DMS153 treated with DMSO at 0.1 percent for 48 hours (cell line): ENCODE measurements around the gene MMP24OS.

Experiments
- DNase-seq: peaks from one replicate; lab custom pipeline; 2025; ENCODE audit not compliant: unreplicated experiment; lab: John Stamatoyannopoulos, UW

MMP24OS gene

DNA sequence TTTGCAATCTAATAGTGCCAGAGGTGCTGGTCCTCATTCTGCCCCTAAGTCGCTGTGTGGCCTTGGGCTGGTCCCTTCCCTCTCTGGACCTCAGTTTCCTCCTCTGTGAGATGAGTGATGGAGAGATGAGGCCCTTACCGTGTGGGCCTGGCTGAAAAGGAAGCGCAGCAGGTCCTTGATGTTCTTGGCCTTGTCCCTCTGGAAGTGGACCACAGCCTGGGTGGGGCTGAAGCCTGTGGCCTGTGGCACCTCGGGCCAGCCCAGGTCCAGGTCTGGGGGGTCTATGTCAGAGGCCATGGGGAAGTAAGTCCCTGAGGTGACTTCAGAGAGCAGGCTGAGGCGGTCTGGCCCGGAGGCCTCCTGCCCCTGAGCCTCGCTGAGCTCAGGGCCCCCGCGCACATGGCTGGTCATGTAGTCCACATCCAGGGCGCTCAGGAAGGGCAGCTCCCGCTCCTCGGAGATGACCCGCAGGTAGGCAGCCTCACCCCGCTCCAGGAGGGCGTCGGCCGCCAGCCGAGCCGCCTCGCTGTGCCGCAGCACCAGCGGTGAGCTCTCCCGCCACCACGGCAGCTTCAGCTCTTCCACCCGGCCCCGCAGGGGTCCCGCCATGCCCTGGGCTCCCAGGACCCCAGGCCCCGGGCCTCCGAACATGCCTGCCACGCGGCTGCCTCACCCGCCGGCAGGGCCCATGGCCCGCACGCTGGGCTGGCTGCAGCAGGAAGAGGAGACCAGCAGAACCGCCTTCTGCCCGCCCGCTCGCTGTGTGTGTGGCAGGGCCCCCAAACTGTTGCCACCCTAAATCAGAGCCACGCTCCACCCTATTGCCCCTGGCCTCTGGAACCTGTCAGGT, 14.0 kb upstream of the MMP24OS start, which contains the start of gene FAM83C:
Gene FAM83C, minus strand, starts transcription at position 772 of the 850 bp plus-strand sequence. Its CDS starts 121 bp downstream, at position 651.
- no peak for DNase-seq

DNA sequence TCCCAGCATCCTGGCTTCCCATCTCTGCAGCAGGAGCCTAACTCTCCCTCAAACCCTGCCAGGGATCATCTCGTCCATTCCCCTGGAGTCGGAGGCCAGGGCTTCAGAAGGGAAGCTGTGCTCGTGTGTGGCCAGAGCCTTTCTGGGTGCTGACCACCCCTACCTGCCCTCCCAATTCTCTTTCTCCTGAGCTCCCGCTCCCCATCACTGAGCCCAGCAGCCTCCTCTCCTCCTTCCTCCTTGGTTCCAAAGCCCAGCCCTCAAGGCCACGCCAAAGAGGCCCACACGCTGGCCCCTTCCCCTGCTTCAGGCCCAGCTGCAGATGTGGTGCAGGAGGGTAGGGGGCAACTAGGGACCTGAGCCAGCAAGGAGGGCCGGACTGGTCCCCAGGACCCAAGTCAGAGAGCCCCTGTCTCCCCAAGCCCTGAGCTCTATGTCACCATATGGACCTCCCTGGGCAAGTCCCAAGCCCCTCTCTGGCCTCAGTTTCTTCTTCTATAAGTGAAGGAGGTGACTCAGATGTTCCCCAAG, 13.0 kb upstream of the MMP24OS start:
- DNase-seq = no peak

DNA sequence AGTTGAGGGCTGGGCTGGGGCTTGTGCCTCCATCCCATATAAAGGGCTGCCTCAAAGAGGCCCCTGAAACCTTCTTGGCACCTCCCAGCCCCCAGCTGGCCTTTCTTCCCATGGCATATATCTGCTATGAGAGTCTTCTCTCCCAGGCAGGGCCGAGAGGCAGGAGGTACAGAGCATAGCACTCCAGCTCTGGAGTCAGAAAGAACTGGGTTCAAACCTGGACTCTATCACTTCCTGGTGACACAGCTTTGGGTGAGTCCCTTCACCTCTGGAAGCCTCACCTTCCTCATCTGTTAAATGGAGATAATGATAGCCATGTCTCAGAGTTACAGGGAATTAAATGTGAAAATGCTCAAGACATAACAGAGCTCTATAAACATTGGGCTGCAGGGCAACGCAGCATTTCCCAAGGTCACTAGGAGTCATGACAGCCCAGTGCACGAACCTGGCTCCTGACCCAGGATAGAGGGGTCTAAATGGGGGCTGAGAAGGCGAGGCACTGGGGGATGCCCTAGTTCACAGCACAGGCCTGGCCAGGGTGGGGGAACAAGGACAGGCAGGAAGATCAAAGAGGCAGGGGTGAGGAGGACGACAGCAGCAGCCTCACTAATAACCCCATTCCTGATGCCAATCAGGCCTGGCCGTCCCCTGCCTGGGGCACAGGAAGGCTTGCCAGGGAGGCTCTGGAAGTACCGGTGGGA, 12.4 kb upstream of the MMP24OS start:
- DNase-seq = no peak

DNA sequence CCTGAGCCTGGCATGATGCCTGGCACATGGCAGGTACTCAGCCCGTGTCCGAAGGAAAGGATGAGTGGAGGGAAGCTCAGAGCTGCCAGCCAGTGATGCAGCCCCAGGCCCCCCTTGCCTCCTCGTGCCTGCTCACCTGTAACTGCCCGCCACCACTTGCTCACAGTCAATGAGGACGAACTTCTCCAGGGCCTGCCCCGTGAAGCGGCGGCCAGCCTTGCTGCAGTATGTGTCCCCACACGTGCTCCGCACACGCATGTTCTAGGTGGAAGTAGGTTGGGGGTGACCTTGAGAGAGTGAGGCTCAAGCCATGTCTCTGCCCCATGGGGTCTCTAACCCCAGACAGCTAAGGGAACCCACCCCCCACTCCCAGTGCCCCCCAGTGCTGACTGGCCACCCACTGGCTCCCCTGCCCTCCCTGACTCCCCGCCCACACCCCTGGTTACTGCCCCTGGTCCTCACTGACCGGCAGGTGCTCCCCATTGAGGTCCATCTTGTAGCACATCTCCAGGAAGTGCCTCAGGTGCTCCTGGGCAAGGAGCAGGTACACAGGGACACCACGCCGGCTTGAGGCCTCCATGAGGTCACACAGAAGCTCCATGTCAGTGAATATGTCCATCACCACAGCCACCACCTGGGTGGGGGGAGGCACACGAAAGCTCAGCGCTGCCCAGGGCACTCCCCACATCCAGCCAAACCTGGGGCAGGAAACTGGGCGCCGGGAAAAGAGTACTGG, 10.6 kb upstream of the MMP24OS start:
- no peak for DNase-seq

DNA sequence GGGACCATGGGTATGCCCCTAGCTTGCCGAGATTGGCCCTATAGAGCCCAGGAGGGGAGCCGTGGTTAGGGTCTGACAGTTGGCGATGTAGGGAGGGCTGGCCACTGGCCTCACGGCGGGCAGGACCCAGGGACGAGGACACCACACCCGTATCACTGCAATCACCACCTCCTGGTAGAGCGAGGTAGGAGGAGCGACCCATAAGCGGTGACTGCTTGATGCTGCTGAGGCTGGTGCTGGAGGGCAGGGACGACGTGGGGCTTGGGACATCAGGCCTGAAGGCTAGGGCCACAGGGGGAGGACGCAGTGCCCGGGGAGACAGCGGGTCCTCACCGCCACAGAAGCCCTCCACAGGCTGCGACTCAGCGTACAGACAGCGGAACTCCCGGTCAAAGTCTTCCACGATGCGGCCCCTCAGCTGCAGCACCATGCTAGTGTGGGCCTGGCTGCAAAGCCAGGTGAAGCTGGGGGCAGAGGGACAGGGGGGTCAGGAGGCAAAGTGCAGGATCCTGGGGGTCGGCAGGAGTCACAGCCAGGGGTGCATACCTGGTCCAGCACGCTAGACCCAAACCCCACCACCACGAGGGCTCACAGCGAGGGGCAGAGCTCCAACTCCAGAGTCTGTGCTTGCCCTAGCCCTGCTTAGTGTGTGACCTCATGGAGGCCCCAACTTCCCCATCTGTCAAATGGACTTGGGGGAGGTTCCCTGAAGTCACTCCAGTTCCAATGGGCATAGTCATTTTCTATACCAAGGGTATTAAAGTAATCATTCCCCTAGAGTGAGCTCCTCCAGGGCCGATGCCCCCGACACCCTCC, 9.8 kb upstream of the MMP24OS start:
- no peak for DNase-seq

DNA sequence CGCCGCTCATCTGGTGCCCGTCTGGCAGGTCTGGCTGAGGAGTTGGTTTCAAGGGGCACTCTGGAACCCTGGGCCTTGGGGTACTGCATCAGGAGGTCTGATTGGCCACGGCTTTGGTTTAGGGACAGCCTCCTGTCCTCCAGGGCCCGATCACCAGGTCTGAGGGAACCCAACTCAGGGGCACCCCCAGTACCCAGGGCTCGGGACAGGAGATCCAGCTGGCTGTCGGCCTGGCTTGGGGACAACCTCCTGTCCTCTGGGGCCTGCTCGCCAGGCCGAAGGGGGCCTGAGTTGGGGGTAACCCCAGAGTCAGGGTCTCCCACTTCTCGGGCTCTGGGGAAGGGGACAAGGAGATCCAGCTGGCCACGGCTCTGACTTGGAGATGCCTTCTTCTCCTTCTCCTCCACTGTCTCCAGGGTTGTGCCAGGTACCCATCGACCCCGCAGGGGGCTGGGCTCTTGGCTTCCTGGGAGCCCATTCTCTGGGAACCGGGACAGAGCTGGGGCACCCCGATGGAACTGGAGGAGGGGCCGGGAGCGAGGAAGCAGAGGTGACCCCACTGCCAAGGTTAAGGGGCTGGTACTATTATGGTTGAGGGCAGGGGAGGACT, 9.1 kb upstream of the MMP24OS start:
- DNase-seq = no peak

DNA sequence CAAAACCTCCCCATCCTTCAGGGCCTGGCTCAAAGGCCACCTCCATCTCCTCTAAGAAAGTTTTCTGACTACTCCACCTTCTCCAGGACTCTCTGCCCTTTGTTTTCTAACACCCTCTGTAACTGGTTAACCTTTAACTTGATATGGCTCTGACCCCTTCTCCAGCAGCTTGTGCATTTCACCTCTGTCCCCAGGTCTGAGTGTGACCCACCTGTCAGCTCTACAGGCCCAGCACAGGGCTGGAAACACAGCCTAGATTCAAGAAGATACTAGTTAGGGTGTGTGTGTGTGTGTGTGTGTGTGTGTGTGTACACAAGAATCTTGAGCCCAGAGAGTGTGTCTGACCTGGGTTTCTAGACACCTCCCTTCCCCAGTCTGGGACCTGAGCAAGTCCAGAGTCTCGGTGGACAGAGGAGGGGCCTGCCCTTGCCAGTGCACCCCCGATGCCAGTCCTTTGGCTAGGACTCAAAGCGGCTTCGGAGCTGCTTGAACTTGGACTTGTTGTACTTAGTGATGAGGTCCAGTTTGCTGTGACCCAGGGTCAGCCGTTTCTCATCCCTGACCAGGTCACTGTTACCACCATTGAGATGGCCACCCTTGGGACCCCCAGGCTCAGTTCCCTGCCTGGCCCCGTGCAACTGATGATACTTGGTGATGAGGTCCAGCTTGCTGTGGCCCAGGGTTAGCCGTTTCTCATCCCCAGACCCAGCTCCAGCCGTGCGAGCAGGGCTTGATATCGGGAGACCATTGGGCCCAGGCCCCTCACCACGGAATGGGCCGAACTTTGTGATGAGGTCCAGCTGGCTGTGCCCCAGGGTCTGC, 8.4 kb upstream of the MMP24OS start:
- no peak for DNase-seq

DNA sequence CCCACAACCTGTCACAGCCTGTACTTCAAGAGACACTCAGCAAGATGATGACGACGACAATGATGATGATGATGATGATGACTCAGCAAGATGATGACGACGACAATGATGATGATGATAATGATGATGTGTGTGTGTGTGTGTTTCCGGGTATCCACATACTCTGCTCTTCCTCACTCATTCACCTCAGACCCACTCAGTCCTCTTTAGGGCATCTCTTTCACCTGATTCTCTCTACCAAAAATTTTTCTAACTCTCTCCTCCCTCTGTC, 7.8 kb upstream of the MMP24OS start:
- no peak for DNase-seq

DNA sequence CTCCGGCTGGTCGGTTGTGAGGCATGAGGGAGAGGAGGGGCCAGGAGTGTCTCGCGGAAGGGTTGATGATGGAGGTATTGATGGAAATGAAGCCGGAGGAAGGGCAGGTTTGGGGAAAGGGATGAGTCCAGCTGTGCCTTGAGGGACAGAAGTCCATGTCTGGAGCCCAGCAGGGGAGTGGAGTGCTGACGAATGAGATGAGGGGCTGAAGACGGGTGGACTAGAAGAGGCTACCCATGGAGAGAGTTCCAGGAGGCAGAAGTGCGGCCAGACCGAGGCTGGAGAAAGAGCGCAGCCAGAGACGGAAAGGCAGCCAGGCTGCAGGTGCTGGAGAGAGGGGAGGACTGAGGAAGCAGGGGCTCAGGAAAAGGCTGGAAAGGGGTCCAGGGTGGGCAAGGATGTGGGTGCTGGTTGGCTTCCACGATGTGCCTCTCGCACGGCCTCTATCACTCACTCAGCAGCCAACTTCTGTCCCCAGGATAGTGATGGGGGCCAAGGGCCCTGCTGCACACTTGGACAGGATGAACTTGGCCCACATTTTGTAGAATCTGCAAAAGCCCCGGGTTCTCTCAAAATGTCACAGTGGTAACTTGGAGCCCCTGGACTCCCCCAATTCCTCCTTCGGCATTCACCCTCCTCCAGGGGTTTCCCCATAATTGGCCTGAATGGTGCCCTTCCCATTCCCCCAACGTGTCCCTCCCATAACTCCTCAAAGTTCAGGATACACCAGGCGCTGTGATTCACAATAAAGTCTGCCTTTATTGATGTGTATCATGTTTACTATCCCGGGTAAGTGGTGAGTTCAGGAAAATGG, 7.3 kb upstream of the MMP24OS start:
- no peak for DNase-seq

DNA sequence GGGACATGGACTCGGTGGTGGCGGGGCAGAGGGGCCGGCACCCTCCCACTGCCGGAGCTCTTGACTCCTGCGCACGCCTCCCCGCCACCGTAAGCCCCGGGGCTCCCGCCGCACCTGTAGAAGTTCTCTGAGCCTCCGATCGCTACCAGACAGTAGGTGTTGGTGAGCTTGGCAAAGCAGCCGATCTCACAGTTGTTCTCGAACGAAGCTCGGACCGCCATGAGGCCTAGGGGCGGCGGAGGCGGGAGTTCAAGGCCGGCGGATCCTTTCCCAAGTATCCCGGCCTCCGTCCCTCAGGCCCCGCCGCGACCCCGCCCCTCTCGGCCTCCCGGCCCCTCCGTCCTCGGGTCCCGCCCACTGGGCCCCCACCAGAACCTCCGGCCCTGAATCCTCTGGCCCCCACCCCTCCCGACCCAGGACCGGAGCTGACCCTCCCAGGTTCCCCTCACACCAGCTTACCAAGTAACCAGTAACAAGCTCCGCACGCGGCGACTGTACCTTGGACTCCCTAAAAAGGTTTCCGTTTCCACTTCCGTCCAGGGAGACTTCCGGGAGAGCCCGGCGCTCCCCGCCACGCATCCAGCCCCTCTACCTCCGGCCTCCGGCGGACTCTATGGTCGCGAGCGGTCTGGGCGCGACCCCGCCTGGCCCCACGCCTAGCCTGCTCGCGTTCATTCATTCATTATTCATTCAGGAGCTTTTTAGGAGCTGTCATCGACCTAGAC, 6.5 kb upstream of the MMP24OS start, which contains the start of gene EIF6:
Gene EIF6, minus strand, starts transcription at position 506 of the 725 bp plus-strand sequence. Its CDS starts 285 bp downstream, at position 221.
- DNase-seq = peak; percentile 81

DNA sequence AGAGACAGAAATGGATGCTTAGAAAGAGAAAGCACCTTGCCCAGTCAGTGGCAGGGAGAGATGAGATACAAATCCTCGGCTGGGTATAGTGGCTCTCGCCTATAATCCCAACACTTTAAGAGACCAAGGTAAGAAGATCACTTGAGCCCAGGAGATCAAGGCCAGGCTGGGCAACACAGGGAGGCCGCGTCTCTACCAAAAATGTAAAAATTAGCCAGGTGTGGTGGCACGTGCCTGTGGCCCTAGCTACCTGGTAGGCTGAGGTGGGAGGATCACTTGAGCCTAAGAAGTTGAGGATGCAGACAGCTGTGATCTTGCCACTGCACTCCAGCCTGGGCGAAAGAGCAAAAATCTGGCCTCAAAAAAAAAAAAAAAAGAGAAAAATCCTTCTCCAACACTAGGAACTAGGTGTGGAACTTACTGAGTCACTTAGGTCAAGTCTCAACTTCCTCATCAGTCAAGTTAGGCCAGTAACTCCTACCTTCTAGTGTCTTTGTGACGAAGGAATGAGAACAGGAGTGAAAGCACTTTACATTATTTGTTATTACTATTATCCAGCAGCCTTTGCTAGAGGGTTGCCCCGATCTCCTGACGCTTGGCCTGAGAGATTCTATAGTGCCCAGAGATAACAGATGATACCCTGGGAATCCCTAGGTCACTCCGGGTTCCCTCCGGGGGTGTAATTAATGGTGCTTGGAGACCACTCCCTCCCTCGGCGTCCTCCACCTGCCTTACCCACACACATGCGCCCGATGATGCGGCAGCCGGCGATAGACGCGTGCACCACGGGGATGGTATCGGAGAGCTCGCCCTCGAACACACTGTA, 5.7 kb upstream of the MMP24OS start:
- DNase-seq = no peak

DNA sequence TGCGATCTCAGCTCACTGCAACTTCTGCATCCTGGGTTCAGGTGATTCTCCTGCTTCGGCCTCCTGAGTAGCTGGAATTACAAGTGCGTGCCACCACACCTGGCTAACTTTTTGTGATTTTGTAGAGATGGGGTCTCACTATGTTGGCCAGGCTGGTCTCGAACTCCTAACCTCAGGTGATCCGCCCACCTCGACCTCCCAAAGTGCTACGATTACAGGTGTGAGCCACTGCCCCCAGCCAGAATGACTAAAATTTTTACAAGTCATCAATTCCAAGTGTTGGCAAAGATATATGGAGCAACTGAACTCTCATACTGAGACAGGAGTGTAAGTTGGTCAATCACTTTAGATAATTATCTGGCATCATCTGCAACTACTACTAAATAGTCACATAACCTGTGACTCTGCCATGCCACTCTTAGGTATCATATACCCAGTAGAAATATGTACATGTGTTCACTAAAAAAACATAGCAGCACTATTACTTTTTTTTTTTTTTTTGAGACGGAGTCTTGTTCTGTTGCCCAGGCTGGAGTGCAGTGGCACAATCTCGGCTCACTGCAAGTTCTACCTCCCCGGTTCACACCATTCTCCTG, 3.7 kb upstream of the MMP24OS start:
- no peak for DNase-seq

DNA sequence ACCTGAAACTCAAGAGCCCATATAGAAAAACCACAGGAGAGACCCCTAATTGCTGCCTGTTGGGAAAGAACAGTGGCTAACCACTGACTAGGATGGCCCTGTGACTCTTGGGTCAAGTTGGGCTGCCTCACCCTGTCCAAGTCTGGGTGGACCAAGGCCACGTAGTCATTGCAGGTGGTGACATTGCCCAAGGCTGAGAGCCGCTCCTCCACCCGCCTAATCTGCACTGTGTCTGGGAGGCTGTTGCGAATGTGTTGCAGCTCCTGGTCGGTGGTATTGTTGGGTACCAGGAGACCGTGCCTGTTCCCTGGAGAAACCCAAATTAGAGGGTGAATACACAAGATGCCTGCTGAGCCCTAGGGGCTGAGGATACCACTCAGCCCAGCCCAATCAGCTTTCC, 2.6 kb upstream of the MMP24OS start:
- DNase-seq = no peak

DNA sequence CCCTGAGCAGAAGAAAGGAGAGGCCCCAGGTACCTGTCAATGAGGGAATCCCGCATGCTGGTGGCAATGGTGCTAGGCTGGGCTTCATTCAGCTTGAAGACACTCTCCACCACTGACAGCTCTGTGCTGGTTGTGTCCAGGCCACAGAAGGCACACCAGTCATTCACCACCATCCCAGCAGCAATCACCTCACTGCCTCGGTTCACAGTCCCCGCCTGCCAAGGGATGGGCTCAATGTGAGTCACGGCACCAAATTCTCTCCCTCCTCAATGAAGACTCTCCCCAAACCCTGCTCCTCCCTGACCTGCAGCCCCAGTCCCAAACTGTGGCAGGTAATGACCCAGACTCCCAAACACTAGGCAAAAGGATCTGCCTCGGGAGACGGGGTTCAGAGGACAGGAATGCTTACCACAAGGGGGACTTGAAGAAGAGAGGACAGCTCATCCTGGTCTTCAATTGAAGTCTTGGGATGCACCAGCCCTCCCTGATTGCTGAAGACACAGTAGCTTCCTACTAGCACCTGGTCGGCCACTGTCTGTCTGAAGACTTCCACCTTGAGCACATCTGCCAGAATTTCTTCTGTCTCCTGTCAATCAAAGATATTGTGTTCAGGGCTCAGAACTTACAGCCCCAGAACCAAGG, 1.7 kb upstream of the MMP24OS start:
- no peak for DNase-seq

DNA sequence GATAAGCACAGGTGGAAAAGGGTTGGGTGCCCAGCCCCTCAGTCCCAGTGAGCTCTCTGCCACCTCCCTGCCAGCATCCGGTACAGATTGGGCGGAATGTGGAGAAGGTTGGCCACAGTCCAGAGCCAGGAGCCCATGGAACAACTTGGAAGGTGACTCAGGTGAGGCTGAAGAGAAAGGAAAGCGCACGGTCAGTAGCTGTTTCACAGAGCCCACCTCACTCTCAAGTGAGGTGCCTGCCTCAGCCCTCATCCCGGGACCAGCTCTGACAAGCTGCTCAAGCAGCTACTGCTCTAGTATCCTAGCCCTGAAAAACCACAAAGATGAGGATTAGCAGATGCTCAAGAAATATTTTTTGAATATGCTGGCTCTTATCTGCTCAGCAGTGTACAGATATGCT, 1.1 kb upstream of the MMP24OS start:
- DNase-seq = no peak

DNA sequence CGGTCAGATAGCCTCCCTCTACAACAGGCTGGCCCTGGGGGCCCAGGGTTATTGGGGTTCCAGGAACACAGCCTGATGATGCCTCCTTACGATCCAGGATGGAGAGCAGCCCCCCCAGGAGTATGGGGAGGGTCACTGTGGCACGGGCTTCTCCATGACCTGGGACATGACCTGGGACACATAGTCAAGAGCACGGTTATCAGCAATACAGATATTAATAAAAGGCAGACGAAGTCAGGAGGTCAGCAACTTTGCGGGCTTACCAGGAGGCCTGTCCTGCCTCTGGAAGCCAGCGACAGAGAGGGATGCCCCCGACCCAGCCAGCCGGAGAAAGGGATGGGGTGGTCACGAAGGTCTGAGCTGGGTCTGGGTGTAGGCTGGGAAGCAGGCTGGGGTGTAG, 795 bp downstream of the MMP24OS start:
- DNase-seq = no peak
